Nephron (organoid): ENCODE measurements around the gene ST8SIA1.

Experiments used
- H3K27ac Mint-ChIP-seq, 3 experiments: 2 replicates each; pipeline ENCODE4 v1.8.0; 2020; ENCODE audit warnings: mixed read lengths in 3 of 3, mild to moderate bottlenecking in 2 of 3, moderate library complexity in 1 of 3
- H3K27me3 Mint-ChIP-seq: 2 replicates; pipeline ENCODE4 v1.8.0; 2021; ENCODE audit warnings: low read depth, mild to moderate bottlenecking, moderate library complexity, mixed read lengths
- H3K36me3 Mint-ChIP-seq: 2 replicates; pipeline ENCODE4 v1.8.0; 2020; ENCODE audit warnings: low read depth, mixed read lengths
- H3K4me1 Mint-ChIP-seq: 2 replicates; pipeline ENCODE4 v1.8.0; 2020; ENCODE audit warnings: mixed read lengths
- H3K4me3 Mint-ChIP-seq, 3 experiments: 2 replicates each; pipeline ENCODE4 v1.8.0; 2020; ENCODE audit warnings: mild to moderate bottlenecking in 3 of 3, mixed read lengths in 3 of 3, moderate library complexity in 2 of 3
- H3K9me3 Mint-ChIP-seq: 2 replicates; pipeline ENCODE4 v1.8.0; 2020; ENCODE audit warnings: mixed read lengths
- TF ChIP-seq, protein P1 (sequence below), 3 experiments: fragments of 200-600 bp; sonication (generic); IDR thresholded peaks; one replicate each; pipeline ENCODE4 v1.5.0; 2021; ENCODE audit warnings: antibody characterized with exemption in 3 of 3; ENCODE audit not compliant: unreplicated experiment in 3 of 3

ST8SIA1 gene

DNA sequence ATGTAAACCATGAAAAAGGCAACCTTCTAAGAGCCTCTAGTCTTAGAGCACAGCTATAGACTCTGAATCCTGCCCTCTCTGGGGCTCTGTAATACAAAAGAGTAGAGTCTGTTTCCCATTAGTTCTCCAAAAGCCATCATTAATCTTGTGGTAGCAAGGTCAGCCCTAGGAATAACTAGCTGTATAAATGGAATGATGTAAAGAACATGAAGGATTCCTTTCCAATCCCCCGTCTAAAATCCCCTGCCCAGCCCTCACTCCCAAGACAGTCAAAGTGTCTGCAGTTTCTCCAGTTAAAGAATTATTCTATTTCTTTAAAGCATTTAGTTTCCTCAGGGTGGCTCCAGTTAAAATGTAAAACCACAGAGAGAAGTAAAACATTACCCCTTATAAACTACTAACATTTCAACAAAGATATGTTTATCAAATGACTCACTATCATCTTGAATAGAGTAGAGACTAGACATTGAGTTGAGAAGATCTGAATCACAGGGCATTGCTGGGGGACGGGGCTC lies 104.2 kb downstream of the ST8SIA1 start:
- no peaks in the 10 kb centered on the region for H3K36me3 Mint-ChIP-seq
- H3K9me3 Mint-ChIP-seq: no peaks in the 10 kb centered on the region
- H3K27me3 Mint-ChIP-seq: no peaks in the 10 kb centered on the region
- H3K4me1 Mint-ChIP-seq: peaks cover 29% of the 10 kb centered on the region
- H3K27ac Mint-ChIP-seq: peak overlapping the region; percentile 17 to 91 (median 41)
- H3K4me3 Mint-ChIP-seq: no peak overlapping the region
- TF ChIP-seq, protein P1, sequence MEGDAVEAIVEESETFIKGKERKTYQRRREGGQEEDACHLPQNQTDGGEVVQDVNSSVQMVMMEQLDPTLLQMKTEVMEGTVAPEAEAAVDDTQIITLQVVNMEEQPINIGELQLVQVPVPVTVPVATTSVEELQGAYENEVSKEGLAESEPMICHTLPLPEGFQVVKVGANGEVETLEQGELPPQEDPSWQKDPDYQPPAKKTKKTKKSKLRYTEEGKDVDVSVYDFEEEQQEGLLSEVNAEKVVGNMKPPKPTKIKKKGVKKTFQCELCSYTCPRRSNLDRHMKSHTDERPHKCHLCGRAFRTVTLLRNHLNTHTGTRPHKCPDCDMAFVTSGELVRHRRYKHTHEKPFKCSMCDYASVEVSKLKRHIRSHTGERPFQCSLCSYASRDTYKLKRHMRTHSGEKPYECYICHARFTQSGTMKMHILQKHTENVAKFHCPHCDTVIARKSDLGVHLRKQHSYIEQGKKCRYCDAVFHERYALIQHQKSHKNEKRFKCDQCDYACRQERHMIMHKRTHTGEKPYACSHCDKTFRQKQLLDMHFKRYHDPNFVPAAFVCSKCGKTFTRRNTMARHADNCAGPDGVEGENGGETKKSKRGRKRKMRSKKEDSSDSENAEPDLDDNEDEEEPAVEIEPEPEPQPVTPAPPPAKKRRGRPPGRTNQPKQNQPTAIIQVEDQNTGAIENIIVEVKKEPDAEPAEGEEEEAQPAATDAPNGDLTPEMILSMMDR (IDR thresholded peaks at IDR 0.05; ENCODE audit: unreplicated experiment in 3 of 3): no peak

DNA sequence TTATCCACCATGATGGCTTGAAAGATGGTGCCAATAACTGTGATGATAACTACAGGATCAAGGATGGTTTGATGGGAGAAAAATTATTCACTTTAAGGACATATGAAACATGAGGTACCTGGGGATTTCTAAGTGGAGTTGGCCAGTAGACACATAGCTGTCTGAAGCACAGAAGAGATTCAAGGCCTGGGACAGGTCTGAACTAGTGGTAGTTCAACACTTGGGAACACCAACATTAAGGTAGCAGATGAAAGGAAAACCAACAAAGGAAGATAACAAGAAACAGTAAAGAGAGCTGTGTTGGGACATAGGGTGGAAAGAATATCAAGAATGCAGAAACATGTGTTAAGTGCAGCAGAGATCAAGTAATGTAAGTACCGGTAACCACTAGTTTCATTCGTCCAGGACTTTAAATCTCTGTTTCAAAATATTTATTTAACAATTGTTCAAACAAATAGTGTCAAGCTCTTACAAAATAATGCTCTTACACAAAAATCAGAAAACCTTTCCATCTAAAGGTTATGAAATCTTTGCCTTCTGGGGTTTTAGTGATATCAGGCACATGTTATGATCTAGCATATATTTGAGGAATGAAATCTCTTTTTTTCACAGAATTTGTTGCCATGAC lies 104.7 kb downstream of the ST8SIA1 start:
- Mint-ChIP-seq H3K9me3 (no peaks in the 10 kb centered on the region), H3K27ac (peak overlapping the region in 2 of 3 experiments; percentile 41 to 91), H3K36me3 (no peaks in the 10 kb centered on the region), H3K4me3 (no peak overlapping the region), H3K4me1 (peaks cover 26% of the 10 kb centered on the region), H3K27me3 (no peaks in the 10 kb centered on the region)
- TF ChIP-seq, protein P1 (IDR thresholded peaks at IDR 0.05; ENCODE audit: unreplicated experiment in 3 of 3): no peak

DNA sequence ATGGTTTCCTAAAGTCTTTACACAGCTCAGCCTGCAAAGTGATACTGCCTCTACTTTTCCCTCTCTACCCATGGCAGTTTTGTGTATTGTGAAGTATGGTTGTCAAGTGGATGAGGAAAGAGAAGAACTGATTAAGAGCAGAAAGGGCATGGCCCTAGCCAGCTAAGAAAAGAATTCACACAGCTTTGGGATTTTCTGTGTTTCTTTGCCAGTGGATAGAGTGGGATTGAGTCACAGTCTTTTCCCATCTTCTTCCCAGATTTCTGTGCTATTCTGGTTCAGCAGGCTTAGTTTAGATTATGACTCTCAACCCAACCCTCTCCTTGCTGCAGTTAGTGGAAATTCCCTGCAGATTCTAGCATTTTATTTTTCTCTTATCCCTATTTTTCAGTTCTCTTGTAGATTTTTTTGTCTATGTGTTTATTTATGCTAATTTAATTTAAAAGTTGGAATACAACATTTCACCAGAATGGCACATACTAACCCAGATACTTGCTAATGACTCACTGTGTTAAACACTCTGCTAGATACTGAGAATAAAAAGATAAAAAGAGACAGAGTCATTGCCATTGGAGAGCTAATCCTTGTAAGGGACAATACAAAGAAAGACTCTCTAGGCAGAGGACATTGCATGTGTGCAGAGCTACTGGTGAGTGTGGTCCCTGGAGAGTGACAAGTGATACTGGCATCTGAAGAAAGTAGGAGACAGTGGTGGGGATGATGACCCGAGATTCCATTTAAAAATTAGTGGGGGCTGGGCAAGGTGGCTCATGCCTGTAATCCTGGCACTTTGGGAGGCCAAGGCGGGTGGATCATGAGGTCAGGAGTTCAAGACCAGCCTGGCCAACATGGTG lies 106.3 kb downstream of the ST8SIA1 start:
- H3K4me3 Mint-ChIP-seq: no peak overlapping the region
- no peaks in the 10 kb centered on the region for H3K27me3 Mint-ChIP-seq
- TF ChIP-seq, protein P1 (IDR thresholded peaks at IDR 0.05; ENCODE audit: unreplicated experiment in 3 of 3): no peak
- no peaks in the 10 kb centered on the region for H3K9me3 Mint-ChIP-seq
- no peaks in the 10 kb centered on the region for H3K36me3 Mint-ChIP-seq
- peak overlapping the region in 1 of 3 experiments; percentile 40 for H3K27ac Mint-ChIP-seq
- H3K4me1 Mint-ChIP-seq: peaks cover 17% of the 10 kb centered on the region

DNA sequence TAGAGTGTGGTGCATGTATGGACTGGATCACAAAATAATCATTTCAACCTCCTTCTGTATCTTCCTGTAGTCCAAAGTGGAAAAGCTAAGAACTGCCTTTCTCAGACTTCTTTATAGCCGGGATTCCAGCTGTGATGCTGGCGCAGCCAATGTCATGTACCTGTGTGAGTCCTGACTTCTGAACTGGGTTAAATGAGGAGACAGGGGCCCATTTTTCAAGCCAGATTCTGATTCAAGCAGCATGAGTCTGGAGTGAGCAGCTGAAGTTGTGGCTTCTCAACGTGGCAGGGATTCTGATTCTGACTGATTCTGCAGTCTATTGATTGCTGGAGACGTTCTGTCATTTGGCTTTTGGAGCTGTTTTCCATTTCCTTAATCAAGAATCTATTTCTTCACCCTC lies 111.2 kb downstream of the ST8SIA1 start:
- Mint-ChIP-seq H3K4me1 (no peaks in the 10 kb centered on the region), H3K27ac (no peak overlapping the region), H3K36me3 (no peaks in the 10 kb centered on the region), H3K4me3 (no peak overlapping the region), H3K27me3 (no peaks in the 10 kb centered on the region), H3K9me3 (no peaks in the 10 kb centered on the region)
- TF ChIP-seq, protein P1 (IDR thresholded peaks at IDR 0.05; ENCODE audit: unreplicated experiment in 3 of 3): no peak

DNA sequence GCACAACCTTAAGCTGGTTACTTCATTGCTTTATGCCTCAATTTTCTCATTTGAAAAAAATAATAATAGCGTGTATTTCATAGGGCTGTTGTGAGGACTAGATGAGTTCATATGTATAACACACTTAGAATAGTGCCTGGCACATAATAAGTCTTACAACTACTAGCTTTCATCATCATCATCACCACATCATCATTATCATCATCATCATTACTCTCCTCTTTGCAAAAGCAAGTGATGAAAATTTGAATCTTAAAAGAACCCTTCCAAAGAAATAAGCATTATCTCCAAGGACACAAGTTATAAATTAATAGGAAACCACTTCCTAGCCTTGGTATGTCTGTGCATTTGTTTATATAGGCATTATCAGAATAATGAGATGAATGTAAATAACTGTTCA lies 117.0 kb downstream of the ST8SIA1 start:
- H3K4me1 Mint-ChIP-seq: no peaks in the 10 kb centered on the region
- no peak overlapping the region for H3K4me3 Mint-ChIP-seq
- no peaks in the 10 kb centered on the region for H3K27me3 Mint-ChIP-seq
- H3K36me3 Mint-ChIP-seq: peaks cover 4% of the 10 kb centered on the region
- H3K27ac Mint-ChIP-seq: no peak overlapping the region
- peaks cover 3% of the 10 kb centered on the region for H3K9me3 Mint-ChIP-seq
- TF ChIP-seq, protein P1 (IDR thresholded peaks at IDR 0.05; ENCODE audit: unreplicated experiment in 3 of 3): no peak
